ENCODE data around the gene UBAC2. TPM values are rescaled to one million over a fixed set of nuclear protein-coding genes. Genes with fewer than 3 reads are reported as not detected.

UBAC2 gene
- total RNA-seq, 2 experiments from 2014 or later, result 52.8 to 60.8 TPM

DNA sequence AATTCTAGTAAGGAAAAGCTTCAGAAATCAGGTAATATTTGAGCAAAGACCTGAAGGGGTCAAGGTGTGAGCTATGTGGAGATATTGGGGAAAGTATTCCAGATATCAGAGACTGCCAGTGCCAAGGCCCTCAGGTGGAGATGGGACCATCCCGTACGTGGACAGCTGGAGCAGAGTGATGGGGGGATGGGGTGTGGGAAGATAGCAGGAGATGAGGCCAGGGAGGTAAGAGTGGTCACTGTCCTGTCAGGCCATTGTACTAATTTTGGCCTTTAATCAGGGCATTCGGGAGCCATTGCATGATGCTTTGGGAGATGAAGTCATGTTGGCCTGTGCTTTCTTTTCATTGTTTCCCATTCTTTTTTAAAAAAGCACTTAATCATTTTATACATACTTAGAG is 70.6 kb downstream of the UBAC2 start:
- DNase-seq (no peak), ATAC-seq (no peak)
- no peak overlapping the region for H3K4me3 Mint-ChIP-seq
- peaks cover 5% of the 10 kb centered on the region for H3K9me3 Mint-ChIP-seq (ENCODE audit: low read depth)
- no peaks in the 10 kb centered on the region for H3K27me3 Mint-ChIP-seq
- CTCF ChIA-PET, result interaction anchor here (0.8 to 15.4 kb wide), 16 partner anchors 8 to 207 kb away, joined by 3 to 308 read pairs (median 11); partner anchors contain the start of gene UBAC2
- H3K36me3 Mint-ChIP-seq, result peaks cover 36% of the 10 kb centered on the region
- H3K4me1 Mint-ChIP-seq, result peaks cover 66% of the 10 kb centered on the region
- peak overlapping the region; percentile 10 for H3K27ac Mint-ChIP-seq

DNA sequence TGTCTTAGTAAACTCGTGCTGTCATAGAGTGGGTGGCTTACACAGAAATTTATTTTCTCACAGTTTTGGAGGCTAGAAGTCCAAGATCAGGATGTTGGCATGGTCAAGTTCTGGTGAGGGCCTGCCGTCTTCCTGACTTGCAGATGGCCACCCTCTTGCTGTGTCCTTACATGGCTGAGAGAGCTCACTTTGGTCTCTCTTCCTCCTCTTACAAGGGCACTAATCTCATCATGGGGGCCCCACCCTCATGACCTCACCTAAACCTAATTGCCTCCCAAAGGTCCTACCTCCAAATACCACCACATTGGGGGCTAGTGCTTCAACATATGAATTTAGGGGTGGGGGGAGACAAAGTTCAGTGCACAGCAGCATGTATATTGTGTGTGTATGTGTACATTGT is 71.8 kb downstream of the UBAC2 start:
- CTCF ChIA-PET, result interaction anchor here (0.6 to 15.4 kb wide), 11 partner anchors 9 to 164 kb away, joined by 3 to 308 read pairs (median 5); no protein-coding TSS in a partner anchor
- peaks cover 37% of the 10 kb centered on the region for H3K36me3 Mint-ChIP-seq
- H3K9me3 Mint-ChIP-seq (ENCODE audit: low read depth), result peaks cover 5% of the 10 kb centered on the region
- peaks cover 75% of the 10 kb centered on the region for H3K4me1 Mint-ChIP-seq
- no peaks in the 10 kb centered on the region for H3K27me3 Mint-ChIP-seq
- DNase-seq (no peak), ATAC-seq (no peak)
- H3K4me3 Mint-ChIP-seq, result no peak overlapping the region
- peak overlapping the region; percentile 64 for H3K27ac Mint-ChIP-seq

DNA sequence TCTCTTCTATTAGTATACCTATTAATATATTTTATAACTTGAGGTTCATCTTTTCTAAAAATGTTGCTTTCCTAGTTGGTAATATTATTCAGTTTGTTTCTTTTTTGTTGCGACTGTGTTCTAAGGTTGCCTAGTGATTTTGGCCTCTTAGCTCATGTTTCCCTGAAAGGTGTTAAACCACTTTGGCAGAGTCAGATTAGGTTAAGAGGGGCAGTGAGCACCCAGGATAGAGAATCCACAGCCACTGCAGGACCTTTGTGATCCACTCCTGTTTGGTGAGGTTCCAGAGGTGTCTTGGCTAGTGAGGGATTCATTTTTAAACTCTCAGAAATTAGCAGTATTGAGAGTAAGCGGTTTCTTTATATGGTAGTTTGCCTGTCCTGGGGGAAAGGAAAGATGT is 72.5 kb downstream of the UBAC2 start:
- CTCF ChIA-PET, result interaction anchor here (0.6 to 15.4 kb wide), 8 partner anchors 9 to 164 kb away, joined by 3 to 308 read pairs (median 4); no protein-coding TSS in a partner anchor
- DNase-seq (no peak), ATAC-seq (peak; percentile 53)
- Mint-ChIP-seq H3K4me3 (no peak overlapping the region), H3K9me3 (ENCODE audit: low read depth) (peaks cover 5% of the 10 kb centered on the region), H3K4me1 (peaks cover 81% of the 10 kb centered on the region), H3K27me3 (no peaks in the 10 kb centered on the region), H3K36me3 (peaks cover 40% of the 10 kb centered on the region), H3K27ac (peak overlapping the region; percentile 74)

DNA sequence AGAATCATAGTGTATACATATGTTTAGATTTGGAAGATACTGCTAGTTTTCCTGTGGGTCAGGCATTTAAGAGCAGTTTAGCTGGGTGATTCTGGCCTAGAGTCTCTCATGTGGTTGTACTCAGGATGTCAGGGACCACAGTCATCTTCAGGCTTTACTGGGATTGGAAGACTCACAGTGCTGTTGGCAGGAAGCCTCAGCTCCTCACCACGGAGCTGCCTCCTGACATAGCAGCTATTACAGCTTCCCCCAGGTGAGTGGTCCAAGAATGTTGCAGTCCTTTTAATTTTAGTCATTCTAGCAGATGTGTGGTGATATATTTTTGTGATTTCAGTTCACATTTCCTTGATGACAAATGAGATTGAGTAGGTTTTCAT is 74.4 kb downstream of the UBAC2 start:
- CTCF ChIA-PET, result interaction anchor here (0.6 to 15.4 kb wide), 19 partner anchors 9 to 162 kb away, joined by 3 to 308 read pairs (median 4); no protein-coding TSS in a partner anchor
- ATAC-seq, result peak; percentile 78
- Mint-ChIP-seq H3K36me3 (peaks cover 54% of the 10 kb centered on the region), H3K27ac (peak overlapping the region; percentile 62), H3K27me3 (no peaks in the 10 kb centered on the region), H3K4me3 (no peak overlapping the region), H3K9me3 (ENCODE audit: low read depth) (peaks cover 5% of the 10 kb centered on the region), H3K4me1 (peaks cover 90% of the 10 kb centered on the region)
- peak; percentile 82 for DNase-seq

DNA sequence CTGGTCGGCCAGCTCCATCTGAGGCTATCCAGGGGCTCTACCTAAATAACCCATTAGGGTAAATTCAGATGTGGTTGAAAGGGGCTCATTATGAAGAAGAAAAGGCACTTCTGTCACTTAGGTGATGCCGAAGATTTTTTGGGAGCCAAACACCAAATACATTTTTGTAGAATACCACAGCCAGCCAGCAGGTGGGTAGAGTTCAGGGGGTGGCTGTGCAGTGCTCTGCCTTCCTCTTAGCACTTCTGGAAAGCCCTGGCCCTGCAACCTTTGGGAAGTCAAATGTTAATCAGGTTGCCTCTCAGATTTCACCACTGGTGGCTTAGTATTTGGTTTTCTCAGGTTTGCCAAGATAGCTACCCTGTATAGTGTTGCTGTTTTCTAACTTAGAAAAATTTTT is 76.1 kb downstream of the UBAC2 start:
- Mint-ChIP-seq H3K4me3 (no peak overlapping the region), H3K36me3 (peaks cover 59% of the 10 kb centered on the region), H3K27me3 (no peaks in the 10 kb centered on the region), H3K27ac (peak overlapping the region; percentile 50), H3K9me3 (ENCODE audit: low read depth) (peaks cover 5% of the 10 kb centered on the region), H3K4me1 (peaks cover 90% of the 10 kb centered on the region)
- ATAC-seq, result no peak
- CTCF ChIA-PET, result interaction anchor here (1.0 to 15.4 kb wide), 5 partner anchors 11 to 160 kb away, joined by 3 to 308 read pairs (median 178); no protein-coding TSS in a partner anchor
- no peak for DNase-seq

DNA sequence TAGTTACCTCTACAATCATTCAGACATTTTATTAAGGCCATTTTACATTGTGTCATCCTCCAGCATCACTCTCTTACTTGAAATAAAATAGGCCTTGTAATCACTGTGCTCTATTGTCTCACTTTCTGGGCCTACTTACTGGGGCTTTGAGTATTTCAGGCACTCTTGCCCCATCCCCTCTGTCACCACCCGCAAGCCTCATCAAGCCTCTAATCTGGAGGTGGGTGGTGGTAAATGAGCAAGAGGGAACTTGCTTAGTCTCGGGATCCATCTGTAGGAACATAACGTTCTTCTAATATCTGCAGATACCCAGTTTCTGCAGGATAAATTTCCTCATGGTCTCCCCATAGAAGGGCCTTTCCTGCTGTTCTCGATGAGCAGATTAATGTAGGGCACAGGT is 77.0 kb downstream of the UBAC2 start:
- CTCF ChIA-PET, result interaction anchor here (1.6 kb wide), 1 partner anchor 159 kb away, joined by 6 read pairs; no protein-coding TSS in a partner anchor

DNA sequence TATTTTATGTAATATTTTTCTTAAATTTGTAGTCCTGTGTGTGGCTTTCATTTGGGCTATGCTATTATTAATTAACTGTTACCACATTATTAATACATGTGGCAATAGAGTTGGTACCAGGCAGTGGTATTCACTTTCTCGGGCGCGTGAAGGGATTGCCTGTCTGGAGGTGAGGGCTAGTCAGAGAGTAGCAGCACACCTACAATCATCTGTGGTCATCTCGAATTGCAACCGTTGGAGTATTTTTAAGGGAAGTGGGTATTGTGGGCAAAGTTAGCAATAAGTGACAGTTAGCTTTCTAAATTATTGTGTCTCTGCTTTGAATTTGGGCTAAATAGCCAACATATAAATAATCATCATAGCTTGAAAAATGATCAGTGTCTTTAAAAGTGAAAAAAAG is 77.5 kb downstream of the UBAC2 start:
- DNase-seq (peak; percentile 69), ATAC-seq (peak; percentile 29)
- H3K27me3 Mint-ChIP-seq, result no peaks in the 10 kb centered on the region
- peak overlapping the region; percentile 29 for H3K4me3 Mint-ChIP-seq
- CTCF ChIA-PET, result interaction anchor here (1.1 to 2.1 kb wide), 9 partner anchors 8 to 158 kb away, joined by 3 to 12 read pairs (median 3); no protein-coding TSS in a partner anchor
- H3K9me3 Mint-ChIP-seq (ENCODE audit: low read depth), result no peaks in the 10 kb centered on the region
- peak overlapping the region; percentile 67 for H3K27ac Mint-ChIP-seq
- H3K4me1 Mint-ChIP-seq, result peaks cover 96% of the 10 kb centered on the region
- H3K36me3 Mint-ChIP-seq, result peaks cover 48% of the 10 kb centered on the region

More for the DNA sequence above, 77.0 kb downstream of the UBAC2 start:
- DNase-seq (no peak), ATAC-seq (no peak)
- H3K27me3 Mint-ChIP-seq, result no peaks in the 10 kb centered on the region
- H3K4me1 Mint-ChIP-seq, result peaks cover 94% of the 10 kb centered on the region
- peaks cover 2% of the 10 kb centered on the region for H3K9me3 Mint-ChIP-seq (ENCODE audit: low read depth)
- peaks cover 51% of the 10 kb centered on the region for H3K36me3 Mint-ChIP-seq
- peak overlapping the region; percentile 71 for H3K27ac Mint-ChIP-seq
- H3K4me3 Mint-ChIP-seq, result no peak overlapping the region

DNA sequence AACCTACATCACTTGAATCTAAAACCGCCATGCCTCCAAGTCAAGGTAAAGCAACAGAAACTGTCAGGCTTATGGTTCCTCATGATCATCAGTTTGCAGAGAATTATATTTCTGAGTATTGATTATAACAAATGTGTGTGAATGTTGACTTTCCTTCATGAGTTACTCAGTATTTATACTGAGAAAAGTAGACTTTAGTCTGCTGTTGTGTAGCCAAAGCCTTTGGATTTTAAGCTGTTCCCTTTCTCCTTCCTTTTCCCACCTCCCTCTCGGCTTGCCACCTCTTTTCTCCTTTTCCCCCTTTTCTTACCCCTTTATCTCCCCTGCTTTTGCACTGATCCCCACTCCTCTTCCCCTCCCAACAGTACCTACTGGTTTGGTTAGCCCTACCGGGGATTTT is 78.2 kb downstream of the UBAC2 start:
- Mint-ChIP-seq H3K4me3 (no peak overlapping the region), H3K9me3 (ENCODE audit: low read depth) (no peaks in the 10 kb centered on the region), H3K4me1 (peaks cover 93% of the 10 kb centered on the region), H3K27me3 (no peaks in the 10 kb centered on the region), H3K27ac (peak overlapping the region; percentile 61), H3K36me3 (peaks cover 43% of the 10 kb centered on the region)
- CTCF ChIA-PET, result interaction anchor here (1.1 to 2.1 kb wide), 9 partner anchors 9 to 158 kb away, joined by 3 to 12 read pairs (median 3); no protein-coding TSS in a partner anchor
- no peak for DNase-seq
- no peak for ATAC-seq

DNA sequence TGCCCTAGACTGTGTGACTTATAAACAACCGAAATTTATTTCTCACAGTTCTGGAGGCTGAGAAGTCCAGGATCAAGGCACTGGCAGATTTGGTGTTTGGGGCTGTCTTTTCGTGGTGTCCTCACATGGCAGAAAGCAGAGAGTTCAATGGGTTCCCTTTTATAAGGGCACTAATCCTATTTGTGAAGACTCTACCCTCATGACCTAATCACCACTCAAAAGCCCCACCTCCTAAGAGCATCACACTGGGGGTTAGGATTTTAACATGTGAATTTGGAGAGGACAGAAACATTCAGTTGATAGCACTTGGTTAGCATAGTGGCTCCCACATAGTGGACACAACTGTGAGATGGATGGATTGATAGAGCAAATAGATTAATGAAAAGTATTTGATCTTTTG is 79.0 kb downstream of the UBAC2 start:
- H3K36me3 Mint-ChIP-seq, result peaks cover 40% of the 10 kb centered on the region
- CTCF ChIA-PET, result interaction anchor here (1.4 to 2.1 kb wide), 5 partner anchors 9 to 103 kb away, joined by 3 to 12 read pairs (median 3); no protein-coding TSS in a partner anchor
- no peak overlapping the region for H3K4me3 Mint-ChIP-seq
- no peaks in the 10 kb centered on the region for H3K9me3 Mint-ChIP-seq (ENCODE audit: low read depth)
- no peak for ATAC-seq
- no peak for DNase-seq
- H3K27me3 Mint-ChIP-seq, result no peaks in the 10 kb centered on the region
- H3K27ac Mint-ChIP-seq, result peak overlapping the region; percentile 61
- H3K4me1 Mint-ChIP-seq, result peaks cover 91% of the 10 kb centered on the region

DNA sequence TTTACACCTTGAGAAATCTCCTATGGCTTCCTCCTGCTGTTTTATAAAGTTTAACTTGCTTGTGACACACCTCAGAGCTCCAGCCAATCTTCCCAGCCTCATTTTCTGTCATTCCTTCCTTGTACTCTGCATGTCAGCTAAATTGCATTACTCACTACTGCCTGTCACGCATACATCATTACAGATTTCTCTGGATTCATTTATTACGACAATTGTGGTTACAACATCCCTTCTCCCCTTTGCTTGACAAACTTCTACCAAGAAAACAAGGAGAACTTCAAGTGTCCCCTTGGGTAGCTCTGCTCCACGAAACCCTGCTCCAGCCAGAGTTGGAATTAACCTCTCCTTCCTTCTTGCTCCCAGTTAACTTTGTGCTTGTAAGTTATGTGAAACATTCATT is 79.5 kb downstream of the UBAC2 start:
- ATAC-seq (no peak), DNase-seq (no peak)
- peak overlapping the region; percentile 3 for H3K27ac Mint-ChIP-seq
- peaks cover 35% of the 10 kb centered on the region for H3K36me3 Mint-ChIP-seq
- no peak overlapping the region for H3K4me3 Mint-ChIP-seq
- CTCF ChIA-PET, result interaction anchor here (2.1 to 3.6 kb wide), 2 partner anchors 10 to 156 kb away, joined by 12 to 13 read pairs; no protein-coding TSS in a partner anchor
- H3K4me1 Mint-ChIP-seq, result peaks cover 89% of the 10 kb centered on the region
- no peaks in the 10 kb centered on the region for H3K27me3 Mint-ChIP-seq
- no peaks in the 10 kb centered on the region for H3K9me3 Mint-ChIP-seq (ENCODE audit: low read depth)

DNA sequence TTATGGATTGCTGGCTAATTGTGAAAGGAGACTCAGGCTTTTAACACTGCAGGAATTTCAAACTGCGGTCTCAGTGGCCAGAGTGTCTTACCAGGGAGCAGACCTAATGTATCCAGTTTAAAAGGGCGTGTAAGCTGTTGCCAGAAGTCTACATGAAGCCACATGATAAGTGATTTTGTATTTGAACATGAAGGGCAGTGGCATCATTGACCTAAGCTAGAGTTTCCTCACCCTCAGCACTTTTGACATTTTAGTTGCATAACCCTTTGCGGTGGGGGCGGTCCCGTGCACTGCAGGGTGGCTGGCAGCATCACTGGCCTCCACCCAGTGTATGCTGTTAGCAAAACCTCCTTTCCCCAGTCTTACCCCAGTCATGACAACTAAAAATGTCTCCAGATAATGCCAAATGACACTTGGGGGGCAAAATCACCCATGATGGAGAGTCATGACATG is 81.2 kb downstream of the UBAC2 start:
- H3K4me3 Mint-ChIP-seq, result no peak overlapping the region
- peaks cover 32% of the 10 kb centered on the region for H3K36me3 Mint-ChIP-seq
- peak overlapping the region; percentile 35 for H3K27ac Mint-ChIP-seq
- DNase-seq, result peak; percentile 67
- no peaks in the 10 kb centered on the region for H3K27me3 Mint-ChIP-seq
- no peaks in the 10 kb centered on the region for H3K9me3 Mint-ChIP-seq (ENCODE audit: low read depth)
- CTCF ChIA-PET, result interaction anchor here (0.8 to 3.6 kb wide), 5 partner anchors 9 to 154 kb away, joined by 3 to 13 read pairs (median 4); no protein-coding TSS in a partner anchor
- peak; percentile 52 for ATAC-seq
- H3K4me1 Mint-ChIP-seq, result peaks cover 85% of the 10 kb centered on the region

DNA sequence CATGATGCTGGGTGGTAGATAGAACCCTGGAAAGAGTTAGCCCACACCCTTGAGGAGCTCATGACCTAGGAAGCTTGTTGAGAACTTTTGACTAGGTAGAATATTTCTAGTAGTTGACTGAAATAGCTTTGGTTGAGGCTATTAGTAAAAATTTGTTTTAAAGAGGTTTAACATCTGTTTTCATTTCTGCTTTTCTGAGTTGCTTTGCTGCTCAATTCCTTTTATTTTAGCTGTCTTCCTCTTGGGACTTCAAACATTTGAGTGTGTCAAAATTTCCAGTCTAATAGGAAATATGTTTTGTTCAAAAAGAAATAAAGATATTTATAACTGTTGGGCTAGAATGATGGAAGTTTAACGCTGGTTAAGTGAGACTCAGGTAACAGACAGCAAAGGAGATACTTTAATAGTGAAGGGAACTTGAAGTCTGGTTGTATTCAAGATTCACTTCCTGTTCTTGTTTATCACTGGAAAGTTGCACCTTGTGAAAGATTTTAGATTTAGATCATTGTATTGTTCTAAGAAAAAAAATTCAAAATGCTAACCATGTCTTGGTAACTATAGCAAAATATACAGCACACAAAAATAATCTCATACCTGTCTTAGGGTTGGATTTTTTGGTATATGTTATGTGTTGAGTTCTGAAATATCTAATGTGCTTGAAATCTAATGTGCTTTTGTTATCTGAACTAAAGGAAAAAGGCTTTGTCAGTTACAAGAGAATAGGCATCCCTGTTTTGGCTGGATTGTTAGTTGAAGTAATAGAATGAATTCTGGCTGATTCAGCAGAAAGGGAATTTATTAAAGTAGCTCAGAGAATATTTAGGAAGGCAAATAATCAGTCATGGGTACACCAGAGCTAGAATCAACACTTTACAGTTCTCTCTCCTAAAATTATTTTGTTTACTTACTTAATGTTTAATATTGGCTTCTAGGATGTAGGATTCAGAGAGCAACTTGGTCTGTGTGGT is 81.9 kb downstream of the UBAC2 start:
- Mint-ChIP-seq H3K4me3 (no peak overlapping the region), H3K9me3 (ENCODE audit: low read depth) (no peaks in the 10 kb centered on the region), H3K27me3 (no peaks in the 10 kb centered on the region), H3K27ac (peak overlapping the region; percentile 82), H3K4me1 (peaks cover 85% of the 10 kb centered on the region), H3K36me3 (peaks cover 31% of the 10 kb centered on the region)
- CTCF ChIA-PET, result interaction anchor here (0.6 to 3.6 kb wide), 6 partner anchors 9 to 223 kb away, joined by 3 to 13 read pairs (median 4); no protein-coding TSS in a partner anchor
- ATAC-seq, result peak; percentile 22
- no peak for DNase-seq

Data from activated CD8-positive, alpha-beta memory T cell treated with anti-CD3 and anti-CD28 coated beads, Interleukin-2, amount 10 ng/mL, durations not matched to agents 7 days and 5 days (primary cell).